GM21381 (cell line): ENCODE measurements around the gene PAX7.

Experiments used
- ATAC-seq: cut with Tn5 transposase; IDR thresholded peaks from one replicate; pipeline ENCODE4 v1.9.1; 2021; ENCODE audit warnings: mild to moderate bottlenecking, moderate library complexity; ENCODE audit not compliant: unreplicated experiment

The PAX7 gene

GRCh38 chr1:18697541-18697940, 66.9 kb downstream of the PAX7 start:
- no peak for ATAC-seq

- no peak for ATAC-seq
Measured at GRCh38 chr1:18700530-18700929, 69.9 kb downstream of the PAX7 start.

DNA sequence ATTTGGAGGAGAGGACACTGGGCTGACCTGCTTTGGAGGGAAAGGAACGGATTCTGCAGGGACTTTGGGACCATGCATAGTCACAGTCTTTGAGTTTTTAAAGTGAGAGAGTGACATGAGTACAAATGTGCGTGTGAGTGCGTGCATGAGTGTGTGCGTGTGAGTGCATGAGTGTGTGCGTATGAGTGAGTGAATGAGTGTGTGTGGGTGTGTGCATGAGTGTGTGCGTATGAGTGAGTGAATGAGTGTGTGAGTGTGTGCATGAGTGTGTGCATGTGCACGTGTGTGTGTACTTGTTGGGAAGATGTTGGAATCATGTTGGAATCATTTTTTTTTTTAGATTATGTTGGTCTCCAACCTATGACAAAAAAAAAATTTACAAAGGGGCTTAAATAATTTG, 70.5 kb downstream of the PAX7 start:
- no peak for ATAC-seq

- no peak for ATAC-seq
Measured at GRCh38 chr1:18703041-18703621, 72.5 kb downstream of the PAX7 start.

- ATAC-seq: no peak
Measured at GRCh38 chr1:18705811-18706210, 75.2 kb downstream of the PAX7 start.

DNA sequence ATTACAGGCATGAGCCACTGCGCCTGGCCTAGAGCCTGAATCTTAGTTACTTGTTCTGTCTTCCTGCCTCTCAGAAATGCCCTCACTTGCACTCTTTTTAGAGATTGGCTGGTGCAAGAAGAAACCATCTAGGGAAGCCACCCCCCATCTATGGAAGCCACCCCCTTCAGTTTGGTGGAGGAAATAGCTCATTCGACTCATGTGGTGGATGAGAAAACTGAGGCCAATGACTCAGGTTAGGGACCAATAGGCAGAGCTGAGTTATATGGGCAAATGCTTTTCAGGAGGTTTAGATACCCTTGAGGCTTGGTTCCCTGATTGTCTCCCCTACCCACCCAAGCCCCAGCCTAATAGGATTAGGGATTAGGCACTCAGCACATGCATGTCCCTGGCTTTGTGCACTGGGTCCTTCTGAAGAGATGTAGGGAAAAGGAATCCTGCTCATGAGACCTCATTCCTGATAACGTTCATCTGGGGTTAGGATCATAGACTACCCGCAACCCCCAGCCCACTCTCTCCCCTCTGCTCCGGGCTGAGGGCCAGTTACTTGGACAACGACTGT, 77.1 kb downstream of the PAX7 start:
- ATAC-seq: no peak

- no peak for ATAC-seq
Measured at GRCh38 chr1:18710002-18710401, 79.4 kb downstream of the PAX7 start.

DNA sequence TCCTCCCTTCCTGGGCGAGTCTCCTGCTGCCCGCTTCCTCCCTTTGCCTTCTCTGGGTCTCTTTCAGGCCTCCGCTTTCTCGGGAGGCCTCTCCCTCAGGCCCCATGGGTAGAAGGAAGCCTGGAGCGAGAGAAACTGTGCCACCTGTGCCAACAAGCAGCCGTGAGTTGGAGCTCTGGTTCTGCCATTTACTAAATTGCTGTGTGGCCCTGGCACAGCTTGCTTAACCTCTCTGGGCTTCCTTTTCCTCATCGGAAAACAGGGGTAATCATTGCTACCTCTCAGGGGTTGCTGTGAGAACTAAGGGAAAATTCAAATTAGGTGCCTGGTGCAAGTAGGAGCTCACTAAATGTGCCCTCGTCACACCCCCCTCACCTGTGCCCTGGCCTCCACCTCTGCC, 80.4 kb downstream of the PAX7 start:
- no peak for ATAC-seq

DNA sequence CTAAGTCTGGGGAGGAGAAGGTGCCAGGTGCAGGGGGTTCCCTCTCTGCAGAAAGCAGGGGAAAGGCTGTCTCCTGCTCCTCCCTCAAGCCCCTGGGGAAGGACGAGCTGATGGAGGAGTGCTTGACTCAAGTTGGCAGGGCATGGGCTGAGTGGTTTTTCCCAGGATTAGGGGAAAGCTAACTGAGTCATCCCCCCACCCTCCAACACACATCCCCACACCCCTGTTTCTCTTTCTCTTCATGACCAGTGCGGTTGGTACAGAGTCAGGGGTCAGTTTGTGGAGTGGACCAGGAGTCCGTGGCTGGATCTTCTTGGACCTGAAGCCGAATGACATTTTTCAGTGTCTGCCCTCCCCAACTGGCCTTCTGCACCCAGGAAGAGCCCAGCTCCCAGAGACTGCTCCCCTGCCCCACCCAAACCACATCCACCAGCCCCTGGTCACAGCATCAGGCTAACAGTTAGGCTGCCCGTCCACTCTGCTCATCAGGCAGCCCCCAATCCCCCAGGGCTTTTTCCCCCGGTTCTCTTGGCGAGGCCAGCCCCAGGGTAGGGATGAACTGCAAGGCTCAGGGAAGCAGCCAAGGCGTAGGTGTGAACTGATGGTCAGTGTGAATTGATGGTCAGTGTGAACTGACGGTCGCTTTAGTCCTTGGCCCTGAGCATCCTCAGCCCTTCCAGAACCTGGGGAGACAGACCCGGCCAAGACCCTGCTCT, 81.0 kb downstream of the PAX7 start:
- no peak for ATAC-seq

GRCh38 chr1:18712252-18712600, 81.6 kb downstream of the PAX7 start:
- ATAC-seq: no peak

- ATAC-seq: no peak
Measured at GRCh38 chr1:18714404-18715175, 83.9 kb downstream of the PAX7 start.

DNA sequence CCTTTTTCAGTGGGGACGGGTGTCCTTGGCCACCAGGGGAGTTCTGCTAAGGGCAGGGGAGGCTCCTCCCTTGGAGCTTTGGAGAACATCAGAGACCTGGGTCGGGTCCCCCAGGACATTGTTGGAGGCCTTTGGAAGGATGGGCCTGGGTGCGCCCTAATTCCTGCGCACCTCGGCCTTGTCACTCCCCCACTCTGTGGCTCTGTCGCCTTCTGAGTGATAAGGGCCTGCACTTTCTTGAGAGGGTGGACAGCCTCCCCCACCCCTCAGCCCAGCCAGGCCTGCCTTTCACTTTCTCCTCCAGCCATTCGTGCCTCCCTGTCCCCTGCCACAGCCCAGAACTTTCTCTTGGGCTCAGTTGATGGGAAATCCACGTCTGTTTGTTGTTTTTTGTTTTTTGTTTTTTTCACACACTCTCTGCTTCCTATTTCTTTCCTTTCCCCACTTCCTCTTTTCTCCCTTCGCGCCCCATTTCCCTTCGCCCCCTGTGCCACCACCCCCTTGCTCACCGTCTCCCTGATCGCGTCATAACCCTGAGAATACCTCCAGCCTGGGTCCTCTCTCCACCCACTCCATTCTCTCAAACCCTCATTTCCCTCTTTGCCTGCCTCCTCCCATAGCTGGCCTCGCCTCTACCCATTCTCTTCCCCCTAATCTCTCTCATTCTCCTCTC, 85.6 kb downstream of the PAX7 start:
- ATAC-seq: no peak

DNA sequence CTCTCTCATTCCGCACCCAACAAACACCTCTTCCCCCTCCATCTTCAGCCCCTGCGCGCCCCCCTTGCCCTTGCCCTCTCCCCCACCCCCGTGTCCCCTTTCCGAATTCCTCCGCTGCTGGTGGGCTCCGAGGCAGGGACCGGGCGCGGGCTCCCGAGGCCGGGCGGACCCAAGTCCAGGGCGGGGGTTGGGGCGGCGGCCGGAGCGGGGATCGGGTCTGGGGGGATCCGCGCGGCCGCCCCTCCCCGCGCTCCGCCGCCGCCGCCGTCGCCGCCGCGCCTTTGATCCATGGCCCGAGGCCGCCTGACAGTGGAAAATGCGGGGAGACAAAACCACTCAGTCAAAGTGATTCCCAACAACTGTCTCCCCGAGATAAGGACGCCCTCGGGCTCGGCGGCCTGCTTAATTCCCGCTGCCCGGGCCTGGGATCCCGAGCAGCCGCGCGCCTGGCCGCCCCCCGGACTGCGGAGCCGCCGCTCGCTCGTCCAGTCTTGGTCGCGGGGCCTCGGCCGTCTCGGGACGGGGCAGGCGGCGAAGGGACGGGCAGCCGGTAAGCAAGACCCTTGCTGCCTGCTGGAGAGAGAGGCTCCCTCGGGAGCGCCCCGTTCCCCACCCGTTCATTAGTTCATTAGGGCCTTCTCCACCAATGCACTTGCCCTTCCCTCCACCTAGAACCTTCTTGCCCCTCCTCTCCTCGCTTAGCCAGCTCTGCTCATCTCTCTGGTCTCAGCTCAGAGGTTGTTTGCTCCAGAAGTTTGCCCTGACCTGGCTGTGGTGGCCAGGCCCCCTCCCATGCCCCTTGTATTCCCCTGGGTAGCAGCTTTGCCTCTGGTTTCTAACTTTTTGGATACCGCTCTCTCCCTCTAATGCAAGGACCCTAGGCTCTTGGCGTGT, 86.4 kb downstream of the PAX7 start:
- no peak for ATAC-seq

DNA sequence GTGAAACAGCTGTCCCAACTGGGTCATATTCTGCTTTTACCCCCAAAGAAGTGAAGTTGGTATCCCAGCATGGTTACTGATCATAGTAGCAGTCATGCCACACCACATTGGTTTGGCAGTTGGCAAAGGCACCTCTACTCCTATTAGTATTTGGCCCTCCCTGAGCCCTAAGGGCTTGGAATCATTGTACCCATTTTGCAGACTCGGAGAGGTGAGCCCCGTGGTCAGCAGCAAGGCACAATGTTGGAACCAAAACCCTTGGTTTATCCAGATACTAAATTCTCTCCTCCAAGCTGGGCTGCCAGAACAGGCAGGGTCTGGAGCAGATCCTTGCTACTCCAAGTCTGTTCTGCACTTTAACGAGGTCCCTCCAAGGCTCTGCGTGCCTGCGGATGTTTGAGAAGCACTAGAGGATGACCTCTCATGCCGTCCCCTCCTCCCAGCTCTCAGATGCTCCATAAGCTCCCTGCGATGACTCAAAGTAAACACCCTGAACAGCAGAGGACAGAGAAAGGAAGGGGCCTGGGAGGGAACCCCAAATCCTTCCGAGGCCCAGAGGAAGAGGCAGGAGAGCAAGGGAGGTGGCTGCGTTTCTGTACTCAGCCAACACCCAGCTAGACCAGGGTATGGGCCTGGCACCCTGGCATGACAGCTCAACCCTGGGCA, 89.3 kb downstream of the PAX7 start:
- no peak for ATAC-seq

DNA sequence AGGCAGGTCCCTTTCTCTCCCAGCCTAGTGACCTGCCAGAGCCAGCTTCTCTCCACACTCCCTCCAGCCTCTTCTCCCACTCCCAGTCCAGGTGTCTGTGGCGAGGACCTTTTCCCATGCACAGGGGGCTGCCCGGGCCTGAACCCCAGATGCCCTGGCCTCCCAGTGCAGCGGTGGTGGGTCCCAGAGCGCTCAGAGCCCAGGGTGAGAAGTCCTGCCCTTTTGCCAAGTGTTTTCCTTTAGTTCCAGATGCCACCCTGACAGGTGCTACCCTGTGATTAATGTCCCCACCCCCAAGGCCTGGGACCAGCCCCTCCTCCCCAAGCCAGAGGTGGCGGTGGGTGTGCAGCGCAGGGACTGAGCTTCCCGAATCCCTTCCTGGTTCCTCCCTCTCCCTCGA, 90.4 kb downstream of the PAX7 start:
- no peak for ATAC-seq

DNA sequence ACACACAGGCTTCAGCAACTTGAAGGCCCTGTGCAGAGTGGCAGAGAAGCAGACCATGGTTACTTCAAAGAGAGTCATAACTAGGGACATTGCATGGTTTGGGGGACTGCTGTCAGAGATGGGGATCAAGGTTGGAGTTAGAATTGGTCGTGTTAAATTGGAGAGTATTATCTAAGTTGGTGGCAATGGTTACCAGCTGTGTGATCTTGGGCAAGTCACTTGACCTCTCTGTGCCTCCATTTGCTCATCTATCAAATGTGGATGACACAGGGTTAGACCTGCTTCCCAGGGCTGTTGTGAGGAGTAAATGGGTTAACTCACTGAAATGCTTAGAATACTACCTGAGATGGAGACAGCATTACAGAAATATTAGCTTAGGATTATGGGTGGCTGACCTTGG, 91.1 kb downstream of the PAX7 start:
- no peak for ATAC-seq

GRCh38 chr1:18722270-18722669, 91.6 kb downstream of the PAX7 start:
- ATAC-seq: no peak

DNA sequence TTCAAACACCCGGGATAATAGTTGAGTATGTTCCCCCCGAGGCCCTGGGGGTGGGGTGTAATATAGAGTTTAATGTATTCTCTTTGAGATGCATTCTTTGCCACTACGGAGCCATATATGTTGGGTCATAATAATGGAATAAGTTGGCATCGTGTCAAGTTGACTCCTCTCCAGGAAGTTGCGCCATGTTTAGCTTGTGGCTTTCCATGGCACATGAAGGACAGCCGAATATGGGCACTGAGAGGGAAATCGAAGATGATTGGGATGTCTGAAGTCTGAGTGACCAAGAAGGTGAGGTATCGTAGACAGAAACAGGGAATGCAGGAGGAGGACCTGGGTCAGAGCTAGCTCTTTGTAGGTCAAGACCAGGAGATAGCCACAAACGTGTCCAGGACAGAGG, 92.6 kb downstream of the PAX7 start:
- ATAC-seq: no peak

DNA sequence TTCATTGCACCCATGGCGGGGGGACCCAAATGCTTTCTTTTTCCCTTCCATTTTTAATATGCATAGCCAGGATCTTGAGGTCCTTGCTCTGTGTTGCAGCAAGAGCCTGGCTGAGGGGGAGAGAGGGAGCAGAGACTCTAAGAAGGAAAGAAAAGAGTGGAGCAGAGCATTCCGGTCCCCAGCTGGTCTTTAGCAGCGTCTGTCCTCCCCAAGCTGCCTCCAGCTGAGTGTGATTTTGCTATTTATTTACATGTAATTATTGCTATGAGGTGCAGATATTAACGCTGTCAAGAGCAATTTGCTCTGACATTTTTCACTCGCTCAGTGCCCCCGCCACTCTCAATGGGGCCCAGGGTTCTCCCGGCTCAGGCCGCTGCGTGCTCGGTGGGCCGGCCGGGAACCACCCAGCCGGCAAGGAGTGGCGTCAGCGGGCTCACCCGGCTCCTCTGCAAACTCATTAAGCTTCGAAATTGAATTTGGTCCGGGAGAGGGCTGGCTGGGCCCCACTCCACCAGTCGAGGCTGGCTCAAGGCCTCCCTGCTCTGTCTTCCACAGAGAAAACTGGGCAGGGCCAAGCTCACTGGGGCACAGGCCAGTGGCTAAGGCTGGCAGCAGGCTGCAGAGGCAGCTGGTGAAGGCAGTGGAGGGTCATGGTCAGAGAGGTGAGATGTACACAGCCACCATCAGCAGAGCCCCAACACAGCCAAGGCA, 93.2 kb downstream of the PAX7 start:
- ATAC-seq: no peak
